Neural crest cell (in vitro differentiated cells): ENCODE data around the gene IFT52. TPM values are rescaled to one million over a fixed set of nuclear protein-coding genes. Genes with fewer than 3 reads are reported as not detected.

Experiments used
- DNase-seq: peaks from one replicate; pipeline ENCODE4 v3.0.0; 2021; ENCODE audit warnings: low read depth, mixed read lengths, low spot score
- H3K27ac Mint-ChIP-seq: one replicate; pipeline ENCODE4 v1.8.0; 2021; ENCODE audit warnings: mild to moderate bottlenecking, mixed read lengths; ENCODE audit not compliant: unreplicated experiment
- H3K27me3 Mint-ChIP-seq: 2 replicates; pipeline ENCODE4 v1.8.0; 2021; ENCODE audit warnings: low read depth, mild to moderate bottlenecking, mixed read lengths
- H3K36me3 Mint-ChIP-seq: 2 replicates; pipeline ENCODE4 v1.8.0; 2021; ENCODE audit warnings: low read depth, mild to moderate bottlenecking, mixed read lengths
- H3K4me1 Mint-ChIP-seq: 2 replicates; pipeline ENCODE4 v1.8.0; 2021; ENCODE audit warnings: mixed read lengths
- H3K4me3 Mint-ChIP-seq: one replicate; pipeline ENCODE4 v1.8.0; 2021; ENCODE audit warnings: mild to moderate bottlenecking, mixed read lengths
- H3K9me3 Mint-ChIP-seq: 2 replicates; pipeline ENCODE4 v1.8.0; 2021; ENCODE audit warnings: mixed read lengths
- CTCF ChIP-seq: fragments of 200-600 bp; sonication (generic); conservative IDR thresholded peaks from 2 replicates; pipeline ENCODE4 v1.5.0; 2021; ENCODE audit warnings: antibody characterized with exemption, mild to moderate bottlenecking
- total RNA-seq: library from RNA; stranded (reverse); gene quantifications from 2 replicates; pipeline ENCODE4 v1.2.1, GENCODE V29; 2021

IFT52 gene
- total RNA-seq, 1 donor from 2014 or later, result 57.6 TPM

GRCh38 chr20:43666376-43667328 lies 75.9 kb downstream of the IFT52 start, which contains the start of gene MYBL2:
Gene MYBL2, plus strand, starts transcription at chr20:43667114. Its CDS starts 170 bp downstream, at chr20:43667284.
- TF ChIP-seq CTCF, result no peak
- peaks cover 18% of the 10 kb centered on the region for H3K27me3 Mint-ChIP-seq
- peak within 1 kb of the TSS; percentile 87 for H3K4me3 Mint-ChIP-seq
- H3K4me1 Mint-ChIP-seq, result peaks cover 6% of the 10 kb centered on the region
- peak; percentile 68 for DNase-seq
- H3K9me3 Mint-ChIP-seq, result no peaks in the 10 kb centered on the region
- H3K27ac Mint-ChIP-seq, result peak within 1 kb of the TSS; percentile 81
- H3K36me3 Mint-ChIP-seq, result no peaks in the 10 kb centered on the region

DNA sequence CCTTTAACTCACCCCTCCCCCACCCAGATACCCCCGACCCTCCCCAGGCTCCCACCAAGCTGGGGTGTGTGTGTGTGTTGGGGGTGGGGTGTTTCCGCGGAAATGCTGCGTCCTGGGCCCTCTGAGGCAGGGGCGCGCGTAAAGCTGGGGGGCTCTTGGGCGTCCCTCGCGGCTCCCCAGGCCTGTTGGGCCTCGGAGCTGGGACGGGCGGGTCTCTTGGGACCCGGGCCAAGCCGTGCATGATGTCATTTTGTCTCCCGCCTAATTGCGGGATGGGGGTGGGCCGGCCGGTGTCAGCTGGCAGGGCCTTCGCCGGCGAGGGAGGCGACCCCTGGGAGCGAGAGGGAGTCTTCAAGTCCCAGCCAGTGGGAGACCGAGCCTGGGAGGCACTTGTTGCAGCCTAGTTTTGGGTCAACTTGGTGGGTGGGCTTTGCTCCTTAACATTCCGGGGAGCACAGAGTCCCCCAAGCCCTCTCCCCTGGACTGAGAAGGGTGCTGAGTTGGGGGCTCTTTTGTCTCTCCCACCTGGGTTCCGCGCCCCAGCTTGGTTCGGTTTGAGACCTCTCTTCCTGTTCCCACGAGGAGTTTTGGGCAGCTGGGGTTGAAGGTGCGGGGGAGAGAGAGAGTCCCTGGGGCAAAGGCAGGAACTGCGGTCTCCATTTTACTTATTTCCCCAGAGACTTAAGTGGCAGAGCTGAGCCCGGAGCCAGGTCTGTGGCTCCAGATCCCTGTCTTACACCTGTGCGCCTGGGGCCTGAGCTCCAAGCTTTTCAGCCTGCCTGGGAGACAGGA lies 76.8 kb downstream of the IFT52 start:
- Mint-ChIP-seq H3K4me3 (peak overlapping the region; percentile 87), H3K27ac (peak overlapping the region; percentile 81), H3K4me1 (peaks cover 6% of the 10 kb centered on the region), H3K9me3 (no peaks in the 10 kb centered on the region), H3K27me3 (peaks cover 18% of the 10 kb centered on the region), H3K36me3 (no peaks in the 10 kb centered on the region)
- TF ChIP-seq CTCF, result no peak
- DNase-seq, result peak; percentile 25

- peaks cover 6% of the 10 kb centered on the region for H3K4me1 Mint-ChIP-seq
- peak overlapping the region; percentile 57 for H3K27ac Mint-ChIP-seq
- peaks cover 12% of the 10 kb centered on the region for H3K27me3 Mint-ChIP-seq
- H3K4me3 Mint-ChIP-seq, result peak overlapping the region; percentile 87
- H3K9me3 Mint-ChIP-seq, result no peaks in the 10 kb centered on the region
- DNase-seq, result no peak
- H3K36me3 Mint-ChIP-seq, result peaks cover 3% of the 10 kb centered on the region
- no peak for TF ChIP-seq CTCF
Observed at GRCh38 chr20:43669332-43669731, 78.6 kb downstream of the IFT52 start.

DNA sequence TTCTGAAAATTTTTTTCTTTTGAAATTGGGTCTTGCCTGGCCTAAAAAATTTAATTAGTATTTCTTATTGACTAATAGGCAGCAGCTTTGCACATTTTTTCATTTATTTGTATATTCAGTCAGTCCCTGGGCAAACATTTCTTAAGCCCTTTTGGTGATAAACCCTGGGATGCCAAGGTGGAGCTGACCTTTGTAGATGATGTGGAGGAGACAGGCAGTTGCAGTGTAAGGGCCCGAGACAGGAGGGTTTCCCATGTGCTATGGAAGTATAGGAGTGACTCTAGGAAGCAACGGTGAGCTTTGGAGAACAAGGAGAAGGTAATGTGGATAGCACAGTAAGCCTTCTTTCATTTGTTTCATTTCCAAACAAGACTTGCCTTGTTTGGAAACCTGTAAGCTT lies 79.7 kb downstream of the IFT52 start:
- Mint-ChIP-seq H3K36me3 (peaks cover 3% of the 10 kb centered on the region), H3K4me3 (peak overlapping the region; percentile 50), H3K27ac (no peak overlapping the region), H3K9me3 (no peaks in the 10 kb centered on the region), H3K4me1 (peaks cover 6% of the 10 kb centered on the region), H3K27me3 (peaks cover 5% of the 10 kb centered on the region)
- no peak for TF ChIP-seq CTCF
- no peak for DNase-seq

GRCh38 chr20:43676368-43676767 lies 85.6 kb downstream of the IFT52 start:
- no peak overlapping the region for H3K27ac Mint-ChIP-seq

More at GRCh38 chr20:43676368-43676767, 85.6 kb downstream of the IFT52 start:
- Mint-ChIP-seq H3K4me1 (peaks cover 4% of the 10 kb centered on the region), H3K27me3 (no peaks in the 10 kb centered on the region), H3K4me3 (no peak overlapping the region), H3K36me3 (peaks cover 14% of the 10 kb centered on the region), H3K9me3 (no peaks in the 10 kb centered on the region)
- no peak for TF ChIP-seq CTCF
- DNase-seq, result no peak
